ENCODE data around the gene LCNL1.

DNA sequence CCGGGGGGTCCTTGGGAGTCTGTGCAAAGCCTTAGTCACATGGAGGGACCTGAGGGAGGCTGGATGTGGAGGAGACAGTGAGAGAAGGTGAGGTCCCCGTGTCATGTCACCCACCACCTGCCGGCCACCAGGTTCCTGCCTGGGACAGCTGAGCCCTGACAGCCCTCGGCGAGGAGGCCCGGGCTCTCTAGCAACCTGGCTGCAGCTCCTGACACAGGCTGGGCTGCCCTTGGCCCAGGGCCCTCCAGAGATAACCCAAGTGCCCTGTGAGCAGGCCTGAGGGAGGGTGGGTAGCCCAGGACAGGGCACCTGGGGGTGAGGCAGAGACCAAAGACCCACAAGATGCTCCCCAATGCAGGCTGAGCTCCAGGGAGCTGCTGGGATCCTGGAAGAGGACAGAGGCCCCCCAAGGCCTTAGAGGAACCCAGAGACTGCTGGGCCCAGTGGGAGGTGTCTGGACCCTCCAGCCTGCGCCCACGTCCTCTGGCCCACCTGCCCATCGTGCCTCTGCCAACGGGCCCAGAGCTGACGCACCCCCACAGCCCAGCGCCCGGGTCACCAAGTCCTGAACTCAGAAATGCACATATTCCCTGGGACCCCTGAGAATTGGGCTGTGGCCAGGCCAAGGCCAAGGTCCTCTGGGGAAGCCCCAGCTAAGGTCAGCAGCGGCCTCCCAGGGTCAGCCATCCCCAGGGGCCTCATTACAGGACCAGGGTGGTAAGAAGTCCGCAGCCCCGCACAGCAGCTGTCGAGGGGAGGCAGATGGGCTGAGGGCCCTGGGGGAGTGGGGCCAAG, 14.3 kb upstream of the LCNL1 start:
- TF ChIP-seq POLR2AphosphoS5 (IDR thresholded peaks at IDR 0.05; ENCODE audit: insufficient read depth in 1 of 2, low read depth in 1 of 2) (no peak), CTCF (IDR thresholded peaks at IDR 0.05) (no peak), POLR2A (IDR thresholded peaks at IDR 0.05) (no peak)

Measured in vagina (tissue), 2 donors.